Measurements from ENCODE around the gene RNU11. TPM values are rescaled to one million over a fixed set of nuclear protein-coding genes. Genes with fewer than 3 reads are reported as not detected.
A peak's percentile ranks its signal among the peaks of the same experiment; 100 is the strongest.

RNU11 gene
- total RNA-seq, 1 experiment from 2014 or later = not detected

- no peak for DNase-seq (ENCODE audit: unreplicated experiment)
- H3K4me1 Mint-ChIP-seq (ENCODE audit: insufficient read depth, unreplicated experiment) = no peaks in the 10 kb centered on the region
- no peaks in the 10 kb centered on the region for H3K9me3 Mint-ChIP-seq (ENCODE audit: unreplicated experiment)
- POLR2A ChIA-PET = interaction anchor here (0.7 to 2.5 kb wide), 2 partner anchors 12 to 20 kb away, joined by 3 to 11 read pairs; partner anchors contain the start of gene TAF12
- H3K27me3 Mint-ChIP-seq (ENCODE audit: insufficient read depth, unreplicated experiment) = no peaks in the 10 kb centered on the region
- no peak for TF ChIP-seq CTCF (IDR thresholded peaks at IDR 0.05; ENCODE audit: unreplicated experiment)
- no peak overlapping the region for H3K4me3 Mint-ChIP-seq (ENCODE audit: unreplicated experiment)
- BruUV-seq (replicated peaks) = no TSS peak
- no peak overlapping the region for H3K27ac Mint-ChIP-seq (ENCODE audit: low read depth, unreplicated experiment)
- peaks cover 27% of the 10 kb centered on the region for H3K36me3 Mint-ChIP-seq (ENCODE audit: insufficient read depth, unreplicated experiment)
- intact Hi-C loops (cut with micrococcal nuclease) = no loop called here
- CTCF ChIA-PET = interaction anchor here (0.6 to 0.9 kb wide), 2 partner anchors 29 to 225 kb away, joined by 3 read pairs; no protein-coding TSS in a partner anchor
These were observed 16.7 kb upstream of the RNU11 start for GRCh38 chr1:28631713-28632112.

- BruUV-seq (replicated peaks) = no TSS peak
- no peak overlapping the region for H3K4me3 Mint-ChIP-seq (ENCODE audit: unreplicated experiment)
- H3K4me1 Mint-ChIP-seq (ENCODE audit: insufficient read depth, unreplicated experiment) = no peaks in the 10 kb centered on the region
- no peaks in the 10 kb centered on the region for H3K9me3 Mint-ChIP-seq (ENCODE audit: unreplicated experiment)
- H3K27me3 Mint-ChIP-seq (ENCODE audit: insufficient read depth, unreplicated experiment) = no peaks in the 10 kb centered on the region
- no peak for DNase-seq (ENCODE audit: unreplicated experiment)
- no peak overlapping the region for H3K27ac Mint-ChIP-seq (ENCODE audit: low read depth, unreplicated experiment)
- TF ChIP-seq CTCF (IDR thresholded peaks at IDR 0.05; ENCODE audit: unreplicated experiment) = no peak
- POLR2A ChIA-PET = no interaction called here
- intact Hi-C loops (cut with micrococcal nuclease) = no loop called here
- peaks cover 27% of the 10 kb centered on the region for H3K36me3 Mint-ChIP-seq (ENCODE audit: insufficient read depth, unreplicated experiment)
- CTCF ChIA-PET = interaction anchor here (0.5 kb wide), 1 partner anchor 117 kb away, joined by 5 read pairs; no protein-coding TSS in a partner anchor
These were observed 15.8 kb upstream of the RNU11 start for GRCh38 chr1:28632560-28632959.

GRCh38 chr1:28640766-28641165 is 7.6 kb upstream of the RNU11 start:
- intact Hi-C loops (cut with micrococcal nuclease) = loop anchor here (10.0 kb wide), 1 partner anchor 544 kb away; the partner anchor contains the start of gene SRSF4
- Mint-ChIP-seq H3K36me3 (ENCODE audit: insufficient read depth, unreplicated experiment) (peaks cover 9% of the 10 kb centered on the region), H3K27me3 (ENCODE audit: insufficient read depth, unreplicated experiment) (no peaks in the 10 kb centered on the region), H3K9me3 (ENCODE audit: unreplicated experiment) (no peaks in the 10 kb centered on the region), H3K4me3 (ENCODE audit: unreplicated experiment) (no peak overlapping the region), H3K27ac (ENCODE audit: low read depth, unreplicated experiment) (no peak overlapping the region), H3K4me1 (ENCODE audit: insufficient read depth, unreplicated experiment) (peaks cover 11% of the 10 kb centered on the region)
- ChIA-PET CTCF (interaction anchor here (0.6 to 1.1 kb wide), 6 partner anchors 21 to 391 kb away, joined by 3 to 5 read pairs (median 3); no protein-coding TSS in a partner anchor), POLR2A (interaction anchor here (0.7 to 5.6 kb wide), 8 partner anchors 29 to 236 kb away, joined by 3 to 95 read pairs (median 5); partner anchors contain the start of genes GMEB1 and YTHDF2)
- BruUV-seq (replicated peaks) = no TSS peak
- peak; percentile 51 for DNase-seq (ENCODE audit: unreplicated experiment)
- peak; percentile 40 for TF ChIP-seq CTCF (IDR thresholded peaks at IDR 0.05; ENCODE audit: unreplicated experiment)

GRCh38 chr1:28642056-28642846 is 6.1 kb upstream of the RNU11 start:
- Mint-ChIP-seq H3K27ac (ENCODE audit: low read depth, unreplicated experiment) (peak overlapping the region; percentile 98), H3K9me3 (ENCODE audit: unreplicated experiment) (no peaks in the 10 kb centered on the region), H3K27me3 (ENCODE audit: insufficient read depth, unreplicated experiment) (no peaks in the 10 kb centered on the region), H3K4me1 (ENCODE audit: insufficient read depth, unreplicated experiment) (peaks cover 16% of the 10 kb centered on the region), H3K36me3 (ENCODE audit: insufficient read depth, unreplicated experiment) (peaks cover 9% of the 10 kb centered on the region), H3K4me3 (ENCODE audit: unreplicated experiment) (peak overlapping the region; percentile 100)
- POLR2A ChIA-PET = interaction anchor here (0.6 to 5.6 kb wide), 41 partner anchors 10 to 1522 kb away, joined by 3 to 95 read pairs (median 4); partner anchors contain the start of genes GMEB1, MECR, RCC1 and SRSF4
- TF ChIP-seq CTCF (IDR thresholded peaks at IDR 0.05; ENCODE audit: unreplicated experiment) = no peak
- CTCF ChIA-PET = interaction anchor here (0.5 to 1.7 kb wide), 6 partner anchors 27 to 236 kb away, joined by 3 to 7 read pairs (median 3); no protein-coding TSS in a partner anchor
- TSS peak; percentile 47 for BruUV-seq (replicated peaks)
- intact Hi-C loops (cut with micrococcal nuclease) = loop anchor here (10.0 kb wide), 1 partner anchor 543 kb away; the partner anchor contains the start of gene SRSF4
- no peak for DNase-seq (ENCODE audit: unreplicated experiment)
